CD4-positive, alpha-beta memory T cell (primary cell): ENCODE data around the gene YARS1. TPM values are rescaled to one million over a fixed set of nuclear protein-coding genes. Genes with fewer than 3 reads are reported as not detected.
"Not testable (repeated sequence)": the region's sequence is repeated elsewhere in the genome, so short reads cannot be mapped to it uniquely, and the experiment has no call there.

ENCODE experiments used
- CTCF ChIA-PET: fragments of 350-600 bp; sonication (Branson Sonifier 250); formaldehyde crosslinking; loops from one replicate; lab custom pipeline; 2021; ENCODE audit warnings: inconsistent platforms; ENCODE audit not compliant: partially characterized antibody; lab: Charles Lee
- POLR2A ChIA-PET: fragments of 350-600 bp; sonication (Branson Sonifier 250); formaldehyde crosslinking; loops from one replicate; lab custom pipeline; 2021; ENCODE audit not compliant: partially characterized antibody; lab: Charles Lee
- DNase-seq, 5 donors: peaks; one replicate each; pipeline versions ENCODE4 v3.0.0 to v3.0.0-alpha.2; 2020 to 2022; ENCODE audit warnings: mixed read lengths in 1 of 5
- H3K27ac ChIP-seq: one replicate; pipeline ENCODE4 v1.7.0; 2013; ENCODE audit warnings: low read depth, low read length
- H3K27me3 ChIP-seq: 2 replicates; pipeline ENCODE4 v1.7.0; 2013; ENCODE audit warnings: mild to moderate bottlenecking, low read length, moderate library complexity; ENCODE audit not compliant: insufficient read depth
- H3K36me3 ChIP-seq: 2 replicates; pipeline ENCODE4 v1.7.0; 2013; ENCODE audit warnings: mild to moderate bottlenecking, low read length, moderate library complexity; ENCODE audit not compliant: insufficient read depth
- H3K4me1 ChIP-seq: 2 replicates; pipeline ENCODE4 v1.7.0; 2013; ENCODE audit warnings: mild to moderate bottlenecking, low read length, moderate library complexity; ENCODE audit not compliant: insufficient read depth
- H3K4me3 ChIP-seq, 2 donors: one replicate each; pipeline ENCODE4 v1.7.0; 2013; ENCODE audit warnings: low read length in 2 of 2, mild to moderate bottlenecking in 1 of 2
- H3K9me3 ChIP-seq, 2 donors: one replicate each; pipeline ENCODE4 v1.7.0; 2013; ENCODE audit warnings: low read length in 2 of 2, control low read depth in 1 of 2; ENCODE audit not compliant: control insufficient read depth in 1 of 2
- H3K27ac Mint-ChIP-seq, 7 donors: one replicate each; pipeline ENCODE4 v1.8.0; 2020 to 2021; ENCODE audit warnings: mixed read lengths in 7 of 7, mild to moderate bottlenecking in 6 of 7, inconsistent platforms in 3 of 7, moderate library complexity in 3 of 7
- H3K27me3 Mint-ChIP-seq, 2 donors: one replicate each; pipeline ENCODE4 v1.8.0; 2020 to 2021; ENCODE audit warnings: mixed read lengths in 2 of 2
- H3K36me3 Mint-ChIP-seq, 2 donors: one replicate each; pipeline ENCODE4 v1.8.0; 2020 to 2021; ENCODE audit warnings: mixed read lengths in 2 of 2, inconsistent platforms in 1 of 2, mild to moderate bottlenecking in 1 of 2
- H3K4me1 Mint-ChIP-seq, 4 donors: one replicate each; pipeline ENCODE4 v1.8.0; 2020 to 2021; ENCODE audit warnings: mixed read lengths in 4 of 4, mild to moderate bottlenecking in 1 of 4
- H3K4me3 Mint-ChIP-seq, 8 donors: one replicate each; pipeline ENCODE4 v1.8.0; 2020 to 2021; ENCODE audit warnings: mixed read lengths in 8 of 8, mild to moderate bottlenecking in 7 of 8, moderate library complexity in 6 of 8, inconsistent platforms in 3 of 8
- H3K9me3 Mint-ChIP-seq, 8 donors: one replicate each; pipeline ENCODE4 v1.8.0; 2020 to 2021; ENCODE audit warnings: mixed read lengths in 8 of 8, mild to moderate bottlenecking in 5 of 8, inconsistent platforms in 3 of 8, moderate library complexity in 1 of 8
- intact Hi-C: fragments of 100-400 bp; cut with micrococcal nuclease; formaldehyde crosslinking; loops from one replicate; pipeline ENCODE4 v1.15.1; 2023
- polyA plus RNA-seq, 2 donors: library from polyadenylated mRNA; unstranded; fragments of 300-500 nt; fragmentation: Illumina TruSeq; gene quantifications; one replicate each; pipeline ENCODE4 v1.2.3, GENCODE V29; 2021
- total RNA-seq, 2 experiments: library from RNA; stranded (reverse); gene quantifications; one replicate each; pipeline ENCODE4 v1.2.3, GENCODE V29; 2021

The YARS1 gene
- total and polyA plus RNA-seq, 4 experiments from 2014 or later = 46.6 to 114 (median 89.8) TPM

GRCh38 chr1:32791881-32792280 lies 25.3 kb downstream of the YARS1 start:
- H3K27ac Mint-ChIP-seq = peak overlapping the region in 2 of 7 donors; percentile 29 to 57
- no peak for DNase-seq
- no peak overlapping the region for H3K27ac ChIP-seq

GRCh38 chr1:32789356-32789755 lies 27.8 kb downstream of the YARS1 start:
- H3K27me3 Mint-ChIP-seq, DNase-seq, H3K9me3 ChIP-seq, intact Hi-C loops, H3K27me3 ChIP-seq, H3K9me3 Mint-ChIP-seq, H3K4me3 ChIP-seq, H3K27ac ChIP-seq, H3K4me1 ChIP-seq, H3K4me3 Mint-ChIP-seq, H3K27ac Mint-ChIP-seq: not testable (repeated sequence)
- H3K4me1 Mint-ChIP-seq = peaks cover 4 to 22% (median 9%) of the 10 kb centered on the region in 4 donors
- peaks cover 45 to 47% of the 10 kb centered on the region in 2 donors for H3K36me3 Mint-ChIP-seq
- POLR2A ChIA-PET = interaction anchor here (0.6 to 1.6 kb wide), 2 partner anchors 10 to 74 kb away, joined by 4 to 6 read pairs; no protein-coding TSS in a partner anchor
- H3K36me3 ChIP-seq = peaks cover 36% of the 10 kb centered on the region
- CTCF ChIA-PET = interaction anchor here (1.2 to 6.8 kb wide), 3 partner anchors 16 to 77 kb away, joined by 4 to 29 read pairs (median 6); no protein-coding TSS in a partner anchor

More at GRCh38 chr1:32791881-32792280, 25.3 kb downstream of the YARS1 start:
- Histone ChIP-seq H3K27me3 (no peaks in the 10 kb centered on the region), H3K4me3 (no peak overlapping the region), H3K4me1 (no peaks in the 10 kb centered on the region), H3K36me3 (peaks cover 26% of the 10 kb centered on the region), H3K9me3 (no peaks in the 10 kb centered on the region)
- Mint-ChIP-seq H3K27me3 (no peaks in the 10 kb centered on the region), H3K4me3 (no peak overlapping the region), H3K4me1 (peaks cover 2 to 23% (median 7%) of the 10 kb centered on the region in 4 donors), H3K36me3 (peaks cover 32 to 35% of the 10 kb centered on the region in 2 donors), H3K9me3 (no peaks in the 10 kb centered on the region)
- intact Hi-C loops = no loop called here
- ChIA-PET POLR2A (no interaction called here), CTCF (interaction anchor here (1.1 to 6.8 kb wide), 2 partner anchors 18 to 35 kb away, joined by 3 to 29 read pairs; no protein-coding TSS in a partner anchor)

GRCh38 chr1:32786856-32787255 lies 30.3 kb downstream of the YARS1 start:
- Mint-ChIP-seq H3K36me3 (peaks cover 41 to 56% of the 10 kb centered on the region in 2 donors), H3K4me1 (peaks cover 2 to 7% (median 3%) of the 10 kb centered on the region in 4 donors), H3K27me3 (no peaks in the 10 kb centered on the region), H3K4me3 (no peak overlapping the region), H3K27ac (peak overlapping the region in 4 of 7 donors; percentile 61 to 79 (median 70)), H3K9me3 (no peaks in the 10 kb centered on the region)
- Histone ChIP-seq H3K9me3 (no peaks in the 10 kb centered on the region), H3K27me3 (no peaks in the 10 kb centered on the region), H3K36me3 (peaks cover 43% of the 10 kb centered on the region), H3K27ac (no peak overlapping the region), H3K4me3 (no peak overlapping the region), H3K4me1 (no peaks in the 10 kb centered on the region)
- no peak for DNase-seq
- POLR2A ChIA-PET = no interaction called here
- CTCF ChIA-PET = interaction anchor here (1.2 to 6.8 kb wide), 3 partner anchors 13 to 74 kb away, joined by 4 to 29 read pairs (median 8); no protein-coding TSS in a partner anchor
- intact Hi-C loops = no loop called here

GRCh38 chr1:32784817-32785216 lies 32.3 kb downstream of the YARS1 start:
- no peak for DNase-seq
- H3K27me3 ChIP-seq = no peaks in the 10 kb centered on the region
- no peaks in the 10 kb centered on the region for H3K4me1 ChIP-seq
- no peak overlapping the region for H3K4me3 ChIP-seq
- no peak overlapping the region for H3K27ac ChIP-seq
- H3K9me3 ChIP-seq = no peaks in the 10 kb centered on the region
- CTCF ChIA-PET = interaction anchor here (1.1 to 2.8 kb wide), 3 partner anchors 12 to 73 kb away, joined by 5 to 18 read pairs (median 8); no protein-coding TSS in a partner anchor
- POLR2A ChIA-PET = no interaction called here
- Mint-ChIP-seq H3K4me1 (peaks cover 2 to 6% (median 3%) of the 10 kb centered on the region in 4 donors), H3K4me3 (no peak overlapping the region), H3K27me3 (no peaks in the 10 kb centered on the region), H3K36me3 (peaks cover 43 to 63% of the 10 kb centered on the region in 2 donors), H3K27ac (no peak overlapping the region), H3K9me3 (no peaks in the 10 kb centered on the region)
- intact Hi-C loops = no loop called here
- peaks cover 53% of the 10 kb centered on the region for H3K36me3 ChIP-seq

- Histone ChIP-seq H3K4me1 (no peaks in the 10 kb centered on the region), H3K36me3 (peaks cover 58% of the 10 kb centered on the region), H3K9me3 (no peaks in the 10 kb centered on the region), H3K4me3 (no peak overlapping the region), H3K27ac (no peak overlapping the region), H3K27me3 (no peaks in the 10 kb centered on the region)
- peaks cover 2 to 6% (median 3%) of the 10 kb centered on the region in 4 donors for H3K4me1 Mint-ChIP-seq
- CTCF ChIA-PET = interaction anchor here (1.1 to 2.8 kb wide), 2 partner anchors 11 to 72 kb away, joined by 5 to 18 read pairs; no protein-coding TSS in a partner anchor
- no peak overlapping the region for H3K4me3 Mint-ChIP-seq
- no peak for DNase-seq
- H3K9me3 Mint-ChIP-seq = no peaks in the 10 kb centered on the region
- H3K27ac Mint-ChIP-seq = no peak overlapping the region
- peaks cover 51 to 73% of the 10 kb centered on the region in 2 donors for H3K36me3 Mint-ChIP-seq
- intact Hi-C loops = no loop called here
- POLR2A ChIA-PET = interaction anchor here (1.3 kb wide), 1 partner anchor 9 kb away, joined by 3 read pairs; no protein-coding TSS in a partner anchor
- H3K27me3 Mint-ChIP-seq = no peaks in the 10 kb centered on the region
Observed at GRCh38 chr1:32783851-32784250, 33.3 kb downstream of the YARS1 start.

- peaks cover 56 to 79% of the 10 kb centered on the region in 2 donors for H3K36me3 Mint-ChIP-seq
- Histone ChIP-seq H3K27ac (no peak overlapping the region), H3K4me3 (no peak overlapping the region), H3K36me3 (peaks cover 61% of the 10 kb centered on the region), H3K4me1 (no peaks in the 10 kb centered on the region), H3K27me3 (no peaks in the 10 kb centered on the region), H3K9me3 (no peaks in the 10 kb centered on the region)
- ChIA-PET POLR2A (interaction anchor here (1.6 kb wide), 1 partner anchor 17 kb away, joined by 3 read pairs; no protein-coding TSS in a partner anchor), CTCF (interaction anchor here (0.7 to 2.8 kb wide), 6 partner anchors 9 to 262 kb away, joined by 3 to 18 read pairs (median 4); no protein-coding TSS in a partner anchor)
- no peaks in the 10 kb centered on the region for H3K27me3 Mint-ChIP-seq
- no peaks in the 10 kb centered on the region for H3K9me3 Mint-ChIP-seq
- no peak overlapping the region for H3K4me3 Mint-ChIP-seq
- H3K4me1 Mint-ChIP-seq = peaks cover 2 to 6% (median 3%) of the 10 kb centered on the region in 4 donors
- intact Hi-C loops = no loop called here
- peak overlapping the region in 1 of 7 donors; percentile 3 for H3K27ac Mint-ChIP-seq
- DNase-seq = no peak
Observed at GRCh38 chr1:32782086-32782485, 35.1 kb downstream of the YARS1 start.

GRCh38 chr1:32780628-32781234 lies 36.4 kb downstream of the YARS1 start:
- POLR2A ChIA-PET = no interaction called here
- Histone ChIP-seq H3K9me3 (no peaks in the 10 kb centered on the region), H3K4me3 (no peak overlapping the region), H3K27ac (no peak overlapping the region), H3K27me3 (no peaks in the 10 kb centered on the region), H3K36me3 (peaks cover 57% of the 10 kb centered on the region), H3K4me1 (no peaks in the 10 kb centered on the region)
- H3K27me3 Mint-ChIP-seq = no peaks in the 10 kb centered on the region
- H3K4me1 Mint-ChIP-seq = no peaks in the 10 kb centered on the region
- CTCF ChIA-PET = interaction anchor here (0.7 to 1.3 kb wide), 3 partner anchors 8 to 69 kb away, joined by 3 to 7 read pairs (median 3); no protein-coding TSS in a partner anchor
- peak overlapping the region in 3 of 7 donors; percentile 16 to 65 (median 55) for H3K27ac Mint-ChIP-seq
- intact Hi-C loops = no loop called here
- no peaks in the 10 kb centered on the region for H3K9me3 Mint-ChIP-seq
- peaks cover 51 to 72% of the 10 kb centered on the region in 2 donors for H3K36me3 Mint-ChIP-seq
- H3K4me3 Mint-ChIP-seq = no peak overlapping the region
- no peak for DNase-seq
